CD4-positive, alpha-beta T cell treated with Interleukin-4 for 4 hours (primary cell): ENCODE data around the gene STK11.

Source experiments
- DNase-seq: peaks from one replicate; pipeline ENCODE4 v3.0.0-alpha.2; 2020

The STK11 gene

DNA sequence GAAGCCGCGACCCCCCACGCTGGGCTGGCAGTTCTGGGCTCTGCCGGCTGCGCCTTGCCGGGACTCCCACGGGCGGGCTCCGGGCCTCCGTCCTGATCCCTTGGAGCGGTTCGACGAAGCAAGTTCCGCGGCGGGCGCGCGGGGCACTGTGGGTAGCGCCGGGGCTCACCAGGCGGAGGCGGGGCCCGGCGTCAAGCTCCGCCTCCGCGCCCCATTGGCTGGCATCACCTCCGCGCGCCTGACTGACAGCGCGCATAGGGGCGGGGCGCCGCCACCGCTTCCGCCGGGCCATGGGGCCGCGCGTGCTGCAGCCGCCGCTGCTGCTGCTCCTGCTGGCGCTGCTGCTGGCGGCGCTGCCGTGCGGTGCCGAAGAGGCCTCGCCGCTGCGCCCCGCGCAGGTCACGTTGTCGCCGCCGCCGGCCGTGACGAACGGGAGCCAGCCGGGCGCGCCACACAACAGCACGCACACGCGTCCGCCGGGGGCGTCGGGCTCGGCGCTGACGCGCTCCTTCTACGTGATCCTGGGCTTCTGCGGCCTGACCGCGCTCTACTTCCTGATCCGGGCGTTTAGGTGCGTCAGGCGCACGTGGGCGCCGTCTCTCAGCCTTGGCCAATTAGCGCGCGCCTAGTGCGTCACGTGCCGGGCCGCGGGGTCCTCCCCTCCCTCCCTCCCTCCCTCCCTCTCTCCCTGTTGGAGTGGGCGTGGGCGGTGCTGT, 69.8 kb downstream of the STK11 start, which contains the start of gene FAM174C:
Gene FAM174C, plus strand, starts transcription at position 271 of the 716 bp plus-strand sequence. Its CDS starts 20 bp downstream, at position 291.
- peak; percentile 96 for DNase-seq

DNA sequence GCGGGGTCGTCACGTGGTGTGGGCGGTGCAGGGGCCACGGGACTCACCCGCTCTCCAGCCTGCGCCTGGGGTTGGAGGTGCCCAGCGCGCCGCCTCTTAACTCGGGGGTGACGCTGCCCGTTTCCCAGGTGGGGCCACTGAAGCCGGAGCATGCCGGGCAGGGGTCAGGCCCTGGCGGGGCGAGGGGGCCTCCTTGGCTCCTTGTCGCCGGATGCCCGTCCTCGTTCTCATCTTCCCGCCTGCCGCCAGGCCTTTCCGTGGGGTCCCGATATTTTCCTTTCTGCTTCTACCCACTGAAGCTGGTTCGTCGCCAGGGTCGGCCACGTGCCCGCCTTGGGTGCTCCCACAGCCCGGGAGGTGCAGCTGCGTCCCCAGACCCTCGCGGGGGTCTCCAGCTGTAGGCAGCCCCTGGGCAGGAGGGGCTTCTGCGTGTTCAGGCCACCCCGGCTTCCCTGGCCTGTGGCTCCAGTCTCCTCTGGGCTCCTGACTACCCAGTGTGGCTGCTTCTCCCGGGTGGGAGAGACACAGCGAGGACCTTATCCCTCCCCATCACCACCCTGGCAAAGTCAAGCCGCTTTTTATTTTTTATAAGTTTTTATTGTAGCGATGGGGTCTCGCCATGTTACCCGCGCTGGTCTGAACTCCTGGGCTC, 70.5 kb downstream of the STK11 start:
- DNase-seq: no peak

DNA sequence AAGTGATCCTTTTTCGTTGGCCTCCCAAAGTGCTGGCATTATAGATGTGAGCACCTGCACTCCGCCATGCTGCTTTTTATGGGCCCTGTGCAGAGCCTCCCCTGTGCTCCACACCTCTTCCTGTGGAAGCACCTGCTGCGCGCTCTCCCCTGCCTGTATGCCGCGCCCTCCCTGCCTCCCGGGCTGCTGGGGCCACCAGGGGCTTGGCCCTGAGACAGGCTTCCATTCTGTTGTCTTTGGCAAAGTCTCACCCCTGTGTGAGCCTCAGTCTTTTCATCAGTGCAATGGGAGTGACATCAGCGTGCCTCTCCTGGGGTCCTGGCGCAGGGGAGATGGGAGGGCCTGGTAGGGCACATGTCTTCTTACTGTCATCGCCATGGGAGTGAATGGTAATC, 71.0 kb downstream of the STK11 start:
- DNase-seq: no peak

DNA sequence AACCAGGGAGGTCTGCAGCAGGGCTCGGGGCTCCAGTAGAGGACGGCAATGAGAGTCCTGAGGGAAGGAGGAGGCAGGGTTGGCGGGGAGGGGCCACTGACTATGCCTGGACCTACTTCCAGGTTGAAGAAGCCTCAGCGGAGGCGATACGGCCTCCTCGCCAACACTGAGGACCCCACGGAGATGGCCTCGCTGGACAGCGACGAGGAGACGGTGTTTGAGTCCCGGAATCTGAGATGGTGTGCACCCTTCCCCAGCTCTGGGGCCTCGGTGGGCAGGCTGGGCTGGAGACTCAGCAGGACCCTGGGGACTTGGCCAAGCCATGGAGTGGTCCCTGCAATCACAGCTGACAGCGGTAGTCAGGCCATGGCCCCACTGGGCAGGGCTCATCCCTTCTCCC, 71.5 kb downstream of the STK11 start:
- DNase-seq: no peak
